MM.1S (cell line): ENCODE results near the gene TLK1.

Experiments used
- EZH2 ChIP-seq: fragments of 300-600 bp; sonication (generic); optimal IDR thresholded peaks from 2 replicates; pipeline ENCODE3; 2017; ENCODE audit warnings: low read depth, mild to moderate bottlenecking, antibody characterized with exemption, low read length, mixed read lengths
- EZH2phosphoT487 ChIP-seq: fragments of 300-600 bp; sonication (generic); IDR thresholded peaks from 2 replicates; pipeline ENCODE4 v1.6.1; 2018; ENCODE audit warnings: antibody characterized with exemption, low read length
- TF ChIP-seq, protein P1 (sequence below): fragments of 300-600 bp; sonication (generic); IDR thresholded peaks from 2 replicates; pipeline ENCODE4 v1.5.1; 2016; ENCODE audit warnings: antibody characterized with exemption, low read length, mixed read lengths

DNA sequence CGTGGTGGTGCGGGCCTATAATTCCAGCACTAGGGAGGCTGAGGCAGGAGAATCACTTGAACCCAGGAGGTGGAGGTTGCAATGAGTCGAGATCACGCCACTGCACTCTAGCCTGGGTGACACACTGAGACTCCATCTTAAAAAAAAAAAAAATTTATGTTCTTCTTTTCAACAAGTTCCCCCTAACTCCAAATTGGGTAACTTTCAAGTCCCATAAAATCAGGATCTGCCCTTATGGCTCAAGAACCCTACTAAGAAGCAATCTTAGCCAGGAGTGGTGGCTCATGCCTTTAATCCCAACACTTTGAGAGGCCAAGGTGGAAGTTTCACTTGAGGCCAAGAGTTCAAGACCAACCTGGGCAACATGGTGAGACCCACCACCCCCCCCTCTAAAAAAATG, 30.3 kb upstream of the TLK1 start:
- TF ChIP-seq, protein P1, sequence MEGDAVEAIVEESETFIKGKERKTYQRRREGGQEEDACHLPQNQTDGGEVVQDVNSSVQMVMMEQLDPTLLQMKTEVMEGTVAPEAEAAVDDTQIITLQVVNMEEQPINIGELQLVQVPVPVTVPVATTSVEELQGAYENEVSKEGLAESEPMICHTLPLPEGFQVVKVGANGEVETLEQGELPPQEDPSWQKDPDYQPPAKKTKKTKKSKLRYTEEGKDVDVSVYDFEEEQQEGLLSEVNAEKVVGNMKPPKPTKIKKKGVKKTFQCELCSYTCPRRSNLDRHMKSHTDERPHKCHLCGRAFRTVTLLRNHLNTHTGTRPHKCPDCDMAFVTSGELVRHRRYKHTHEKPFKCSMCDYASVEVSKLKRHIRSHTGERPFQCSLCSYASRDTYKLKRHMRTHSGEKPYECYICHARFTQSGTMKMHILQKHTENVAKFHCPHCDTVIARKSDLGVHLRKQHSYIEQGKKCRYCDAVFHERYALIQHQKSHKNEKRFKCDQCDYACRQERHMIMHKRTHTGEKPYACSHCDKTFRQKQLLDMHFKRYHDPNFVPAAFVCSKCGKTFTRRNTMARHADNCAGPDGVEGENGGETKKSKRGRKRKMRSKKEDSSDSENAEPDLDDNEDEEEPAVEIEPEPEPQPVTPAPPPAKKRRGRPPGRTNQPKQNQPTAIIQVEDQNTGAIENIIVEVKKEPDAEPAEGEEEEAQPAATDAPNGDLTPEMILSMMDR: no peak
- no peak for TF ChIP-seq EZH2
- TF ChIP-seq EZH2phosphoT487: no peak
